Panc1 (cell line): Measurements from ENCODE around the gene HOXB3. TPM values are rescaled to one million over a fixed set of nuclear protein-coding genes. Genes with fewer than 3 reads are reported as not detected.

Source experiments
- ATAC-seq: fragments of 200-7000 bp; cut with Tn5 transposase; 2 replicates; pipeline ENCODE4 v1.9.1; 2020; ENCODE audit warnings: mild to moderate bottlenecking, moderate library complexity
- BruUV-seq: library from RNA; stranded (reverse); fragments of 400-500 nt; replicated peaks from 2 replicates; lab custom pipeline; 2021; lab: Mats Ljungman, UMichigan
- CTCF ChIA-PET: fragments of 300-600 bp; sonication (Branson Sonifier 250); formaldehyde crosslinking; loops from one replicate; lab custom pipeline; 2022; ENCODE audit warnings: antibody characterized with exemption; lab: Charles Lee
- POLR2A ChIA-PET: fragments of 300-600 bp; sonication (Branson Sonifier 250); formaldehyde crosslinking; loops from one replicate; lab custom pipeline; 2022; ENCODE audit warnings: antibody characterized with exemption; lab: Charles Lee
- DNase-seq: peaks from one replicate; pipeline ENCODE4 v3.0.0-alpha.2; 2010; ENCODE audit warnings: low read depth, low spot score
- H3K27ac ChIP-seq: 2 replicates; pipeline ENCODE4 v1.5.1; 2011; ENCODE audit warnings: mild to moderate bottlenecking, low read length, inconsistent platforms
- H3K27me3 ChIP-seq: fragments of 200-500 bp; sonication (Bioruptor generic); 2 replicates; pipeline ENCODE4 v1.6.0; 2014; ENCODE audit warnings: low read length, inconsistent platforms; ENCODE audit not compliant: control insufficient read depth, insufficient read depth
- H3K36me3 ChIP-seq: fragments of 200-500 bp; sonication (Bioruptor generic); 2 replicates; pipeline ENCODE4 v1.5.1; 2014; ENCODE audit warnings: inconsistent platforms, mild to moderate bottlenecking, low read length, moderate library complexity; ENCODE audit not compliant: control insufficient read depth, insufficient read depth
- H3K4me1 ChIP-seq: 2 replicates; pipeline ENCODE4 v1.5.1; 2011; ENCODE audit warnings: inconsistent platforms, mild to moderate bottlenecking, low read length, moderate library complexity; ENCODE audit not compliant: control insufficient read depth, insufficient read depth
- H3K4me3 ChIP-seq, 2 experiments: 2 replicates each; pipeline ENCODE4 v1.5.1; 2011 to 2012; ENCODE audit warnings: low read depth in 2 of 2, low read length in 2 of 2, mild to moderate bottlenecking in 2 of 2, inconsistent platforms in 1 of 2, moderate library complexity in 1 of 2
- H3K9me3 ChIP-seq: fragments of 200-500 bp; sonication (Bioruptor generic); 2 replicates; pipeline ENCODE4 v1.5.1; 2014; ENCODE audit warnings: low read depth, mild to moderate bottlenecking, inconsistent platforms, low read length, moderate library complexity; ENCODE audit not compliant: control insufficient read depth, insufficient read depth
- CTCF ChIP-seq: fragments of 450-650 bp; IDR thresholded peaks from 2 replicates; pipeline ENCODE4 v1.5.1; 2017; ENCODE audit warnings: mild to moderate bottlenecking
- POLR2AphosphoS5 ChIP-seq: IDR thresholded peaks from 2 replicates; pipeline ENCODE4 v1.6.1; 2012; ENCODE audit warnings: mild to moderate bottlenecking, low read depth, low read length, moderate library complexity
- REST ChIP-seq, 2 experiments: IDR thresholded peaks; 2 replicates each; pipeline ENCODE4 v1.6.1; 2011 to 2012; ENCODE audit warnings: low read depth in 2 of 2, control low read depth in 1 of 2, low read length in 1 of 2, mild to moderate bottlenecking in 1 of 2, moderate library complexity in 1 of 2; ENCODE audit not compliant: insufficient read depth in 1 of 2
- SIN3A ChIP-seq: IDR thresholded peaks from 2 replicates; pipeline ENCODE4 v1.6.1; 2012; ENCODE audit warnings: low read depth, mild to moderate bottlenecking, low read length, moderate library complexity, borderline replicate concordance; ENCODE audit not compliant: insufficient read depth
- TCF7L2 ChIP-seq: IDR thresholded peaks from 2 replicates; pipeline ENCODE4 v1.6.1; 2011; ENCODE audit warnings: mild to moderate bottlenecking, low read depth, low read length, inconsistent platforms
- in situ Hi-C: cut with HindIII; loops from 2 replicates; pipeline ENCODE4 v1.10.0; 2016; ENCODE audit warnings: low sequenced_read_pairs, low pct_unique_long_range_greater_than_20kb
- intact Hi-C: fragments of 100-400 bp; cut with micrococcal nuclease; formaldehyde crosslinking; loops from one replicate; pipeline ENCODE4 v1.10.0; 2022; ENCODE audit not compliant: unreplicated experiment
- total RNA-seq: library from RNA; stranded (reverse); gene quantifications from one replicate; pipeline ENCODE4 v1.2.1, GENCODE V29; 2021; ENCODE audit not compliant: unreplicated experiment

HOXB3 gene
- total RNA-seq, 1 experiment from 2014 or later, result 127 TPM

- BruUV-seq, result no TSS peak
- ChIA-PET POLR2A (interaction anchor here (0.9 kb wide), 1 partner anchor 112 kb away, joined by 3 read pairs; the partner anchor contains the start of gene HOXB9), CTCF (no interaction called here)
- H3K27ac ChIP-seq, result no peak overlapping the region
- H3K9me3 ChIP-seq, result no peaks in the 10 kb centered on the region
- H3K4me1 ChIP-seq, result no peaks in the 10 kb centered on the region; the same call in 1 of the 2 replicates
- TF ChIP-seq TCF7L2 (no peak), SIN3A (no peak), POLR2AphosphoS5 (no peak), CTCF (no peak), REST (IDR thresholded peaks at IDR 0.05; ENCODE audit: insufficient read depth in 1 of 2, low read depth in 2 of 2, low read length in 1 of 2) (no peak)
- H3K36me3 ChIP-seq, result no peaks in the 10 kb centered on the region
- no peak for ATAC-seq
- intact Hi-C loops (no loop called here), in situ Hi-C loops (no loop called here)
- H3K4me3 ChIP-seq, result no peak overlapping the region
- no peaks in the 10 kb centered on the region for H3K27me3 ChIP-seq
- no peak for DNase-seq
These were observed 76.2 kb downstream of the HOXB3 start for GRCh38 chr17:48513666-48514455.

GRCh38 chr17:48513097-48513496 is 76.9 kb downstream of the HOXB3 start:
- DNase-seq (no peak), ATAC-seq (no peak)
- intact Hi-C loops, result no loop called here
- H3K27me3 ChIP-seq, result no peaks in the 10 kb centered on the region
- no peaks in the 10 kb centered on the region for H3K9me3 ChIP-seq
- ChIA-PET POLR2A (interaction anchor here (0.9 kb wide), 1 partner anchor 113 kb away, joined by 3 read pairs; the partner anchor contains the start of gene HOXB9), CTCF (no interaction called here)
- TF ChIP-seq CTCF (no peak), SIN3A (no peak), POLR2AphosphoS5 (no peak), REST (IDR thresholded peaks at IDR 0.05; ENCODE audit: insufficient read depth in 1 of 2, low read depth in 2 of 2, low read length in 1 of 2) (no peak), TCF7L2 (no peak)
- in situ Hi-C loops, result no loop called here
- H3K36me3 ChIP-seq, result no peaks in the 10 kb centered on the region
- H3K4me3 ChIP-seq, result no peak overlapping the region
- no peak overlapping the region for H3K27ac ChIP-seq
- BruUV-seq, result no TSS peak
- H3K4me1 ChIP-seq, result no peaks in the 10 kb centered on the region; the same call in 1 of the 2 replicates
